ENCODE measurements around the gene APC. TPM values are rescaled to one million over a fixed set of nuclear protein-coding genes. Genes with fewer than 3 reads are reported as not detected.

The APC gene
- total RNA-seq, 4 donors from 2014 or later = 106 to 166 (median 121) TPM

- H3K4me3 ChIP-seq = no peak overlapping the region
- 71% methylated on average over 5 of the region's 5 CpGs for WGBS
- no peaks in the 10 kb centered on the region for H3K9me3 ChIP-seq
- TF ChIP-seq POLR2A (IDR thresholded peaks at IDR 0.05; ENCODE audit: low read depth) (no peak), CTCF (IDR thresholded peaks at IDR 0.05) (no peak), POLR2AphosphoS5 (IDR thresholded peaks at IDR 0.05) (no peak), EP300 (IDR thresholded peaks at IDR 0.05) (no peak)
- intact Hi-C loops (cut with DNase I) = no loop called here
- no peak overlapping the region for H3K27ac ChIP-seq (replicated peaks in 1 of 4)
- no peaks in the 10 kb centered on the region for H3K36me3 ChIP-seq
- no peaks in the 10 kb centered on the region for H3K4me1 ChIP-seq
- H3K27me3 ChIP-seq = no peaks in the 10 kb centered on the region
- no peak for DNase-seq (ENCODE audit: extremely low spot score)
Measured at GRCh38 chr5:112696786-112697185, 40.9 kb upstream of the APC start.

GRCh38 chr5:112697322-112697721 lies 40.4 kb upstream of the APC start:
- Histone ChIP-seq H3K27ac (replicated peaks in 1 of 4) (no peak overlapping the region), H3K27me3 (no peaks in the 10 kb centered on the region), H3K9me3 (no peaks in the 10 kb centered on the region), H3K36me3 (no peaks in the 10 kb centered on the region), H3K4me3 (no peak overlapping the region), H3K4me1 (no peaks in the 10 kb centered on the region)
- 28% methylated on average over 2 of the region's 2 CpGs for WGBS
- no peak for TF ChIP-seq POLR2A (IDR thresholded peaks at IDR 0.05; ENCODE audit: low read depth)
- TF ChIP-seq CTCF (IDR thresholded peaks at IDR 0.05) = no peak
- no peak for TF ChIP-seq EP300 (IDR thresholded peaks at IDR 0.05)
- TF ChIP-seq POLR2AphosphoS5 (IDR thresholded peaks at IDR 0.05) = no peak
- DNase-seq (ENCODE audit: extremely low spot score) = no peak
- intact Hi-C loops (cut with DNase I) = no loop called here

GRCh38 chr5:112697833-112698232 lies 39.9 kb upstream of the APC start:
- DNase-seq (ENCODE audit: extremely low spot score) = no peak
- Histone ChIP-seq H3K4me3 (no peak overlapping the region), H3K9me3 (no peaks in the 10 kb centered on the region), H3K27ac (replicated peaks in 1 of 4) (no peak overlapping the region), H3K4me1 (no peaks in the 10 kb centered on the region), H3K36me3 (no peaks in the 10 kb centered on the region), H3K27me3 (no peaks in the 10 kb centered on the region)
- intact Hi-C loops (cut with DNase I) = no loop called here
- WGBS = 83% methylated on average over 2 of the region's 2 CpGs
- TF ChIP-seq POLR2A (IDR thresholded peaks at IDR 0.05; ENCODE audit: low read depth) = no peak
- TF ChIP-seq EP300 (IDR thresholded peaks at IDR 0.05) = no peak
- no peak for TF ChIP-seq CTCF (IDR thresholded peaks at IDR 0.05)
- TF ChIP-seq POLR2AphosphoS5 (IDR thresholded peaks at IDR 0.05) = no peak

GRCh38 chr5:112703866-112704820 lies 33.5 kb upstream of the APC start:
- intact Hi-C loops (cut with DNase I) = loop anchor here (2.0 kb wide), 1 partner anchor 19 kb away; no protein-coding TSS in a partner anchor

More at GRCh38 chr5:112703866-112704820, 33.5 kb upstream of the APC start:
- DNase-seq (ENCODE audit: extremely low spot score) = no peak
- Histone ChIP-seq H3K36me3 (no peaks in the 10 kb centered on the region), H3K27ac (replicated peaks in 1 of 4) (peak overlapping the region; percentile 5 to 62 (median 50)), H3K4me3 (no peak overlapping the region), H3K27me3 (no peaks in the 10 kb centered on the region), H3K9me3 (no peaks in the 10 kb centered on the region), H3K4me1 (peaks cover 5 to 31% (median 25%) of the 10 kb centered on the region in 4 donors)
- WGBS = 41% methylated on average over 7 of the region's 7 CpGs
- no peak for TF ChIP-seq EP300 (IDR thresholded peaks at IDR 0.05)
- peak in 1 of 2 donors; percentile 43 for TF ChIP-seq POLR2AphosphoS5 (IDR thresholded peaks at IDR 0.05)
- TF ChIP-seq CTCF (IDR thresholded peaks at IDR 0.05) = no peak
- TF ChIP-seq POLR2A (IDR thresholded peaks at IDR 0.05; ENCODE audit: low read depth) = no peak

Measured in esophagus muscularis mucosa (tissue), 4 donors.